ENCODE measurements around the gene RNF26. TPM values are rescaled to one million over a fixed set of nuclear protein-coding genes. Genes with fewer than 3 reads are reported as not detected.

Gene RNF26
- total and polyA plus RNA-seq, 10 of the 15 experiments (the other 5 are each of a cell fraction or from before 2014, with no cell fraction given), result 2.8 to 54.5 (median 17.7) TPM

- TF ChIP-seq NKRF (conservative IDR thresholded peaks at IDR 0.05), result peak; percentile 57
- no peak for TF ChIP-seq NR2C2 (IDR thresholded peaks at IDR 0.05; ENCODE audit: borderline replicate concordance, control insufficient read depth, insufficient read length, low read depth)
- TF ChIP-seq BHLHE40 (IDR thresholded peaks at IDR 0.05; ENCODE audit: borderline replicate concordance in 1 of 2, low read depth in 2 of 2, low read length in 1 of 2), result 0 out of 4 replicates have a peak, but pooled peaks have one; percentile 12 to 22
- no peak for TF ChIP-seq HDAC6 (IDR thresholded peaks at IDR 0.05; ENCODE audit: unreplicated experiment)
- TF ChIP-seq CREB1 (IDR thresholded peaks at IDR 0.05; ENCODE audit: low read depth), result peak; percentile 96
- TF ChIP-seq, protein P1, sequence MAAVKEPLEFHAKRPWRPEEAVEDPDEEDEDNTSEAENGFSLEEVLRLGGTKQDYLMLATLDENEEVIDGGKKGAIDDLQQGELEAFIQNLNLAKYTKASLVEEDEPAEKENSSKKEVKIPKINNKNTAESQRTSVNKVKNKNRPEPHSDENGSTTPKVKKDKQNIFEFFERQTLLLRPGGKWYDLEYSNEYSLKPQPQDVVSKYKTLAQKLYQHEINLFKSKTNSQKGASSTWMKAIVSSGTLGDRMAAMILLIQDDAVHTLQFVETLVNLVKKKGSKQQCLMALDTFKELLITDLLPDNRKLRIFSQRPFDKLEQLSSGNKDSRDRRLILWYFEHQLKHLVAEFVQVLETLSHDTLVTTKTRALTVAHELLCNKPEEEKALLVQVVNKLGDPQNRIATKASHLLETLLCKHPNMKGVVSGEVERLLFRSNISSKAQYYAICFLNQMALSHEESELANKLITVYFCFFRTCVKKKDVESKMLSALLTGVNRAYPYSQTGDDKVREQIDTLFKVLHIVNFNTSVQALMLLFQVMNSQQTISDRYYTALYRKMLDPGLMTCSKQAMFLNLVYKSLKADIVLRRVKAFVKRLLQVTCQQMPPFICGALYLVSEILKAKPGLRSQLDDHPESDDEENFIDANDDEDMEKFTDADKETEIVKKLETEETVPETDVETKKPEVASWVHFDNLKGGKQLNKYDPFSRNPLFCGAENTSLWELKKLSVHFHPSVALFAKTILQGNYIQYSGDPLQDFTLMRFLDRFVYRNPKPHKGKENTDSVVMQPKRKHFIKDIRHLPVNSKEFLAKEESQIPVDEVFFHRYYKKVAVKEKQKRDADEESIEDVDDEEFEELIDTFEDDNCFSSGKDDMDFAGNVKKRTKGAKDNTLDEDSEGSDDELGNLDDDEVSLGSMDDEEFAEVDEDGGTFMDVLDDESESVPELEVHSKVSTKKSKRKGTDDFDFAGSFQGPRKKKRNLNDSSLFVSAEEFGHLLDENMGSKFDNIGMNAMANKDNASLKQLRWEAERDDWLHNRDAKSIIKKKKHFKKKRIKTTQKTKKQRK (IDR thresholded peaks at IDR 0.05; ENCODE audit: low read depth, low read length), result peak; percentile 10; the same call in 1 of the 2 replicates
These were observed at the start of gene RNF26 (continued) for GRCh38 chr11:119334174-119334930.
